PC-3 (cell line): ENCODE data around the gene TP53. TPM values are rescaled to one million over a fixed set of nuclear protein-coding genes. Genes with fewer than 3 reads are reported as not detected.

ENCODE experiments used
- ATAC-seq: fragments of 200-7000 bp; cut with Tn5 transposase; 2 replicates; pipeline ENCODE4 v1.9.1; 2020; ENCODE audit warnings: mild to moderate bottlenecking, moderate library complexity
- BruUV-seq: library from RNA; stranded (reverse); fragments of 400-500 nt; replicated peaks from 2 replicates; lab custom pipeline; 2021; lab: Mats Ljungman, UMichigan
- CTCF ChIA-PET: fragments of 300-600 bp; sonication (Branson Sonifier 250); formaldehyde crosslinking; loops from one replicate; lab custom pipeline; 2022; ENCODE audit warnings: antibody characterized with exemption; lab: Charles Lee
- POLR2A ChIA-PET: fragments of 300-600 bp; sonication (Branson Sonifier 250); formaldehyde crosslinking; loops from one replicate; lab custom pipeline; 2022; ENCODE audit warnings: antibody characterized with exemption; ENCODE audit not compliant: unreplicated experiment; lab: Charles Lee
- DNase-seq: peaks from one replicate; pipeline ENCODE4 v3.0.0-alpha.2; 2015
- H2AFZ ChIP-seq: fragments of 300-600 bp; sonication (generic); 2 replicates; pipeline ENCODE4 v1.6.0; 2016; ENCODE audit warnings: antibody characterized with exemption, low read length
- H3F3A ChIP-seq: fragments of 300-600 bp; sonication (generic); one replicate; pipeline ENCODE4 v1.6.0; 2017; ENCODE audit warnings: antibody characterized with exemption, low read length, control low read depth, mild to moderate bottlenecking; ENCODE audit not compliant: unreplicated experiment
- H3K27ac ChIP-seq: fragments of 300-600 bp; sonication (generic); 2 replicates; pipeline ENCODE4 v1.5.1; 2016; ENCODE audit warnings: mild to moderate bottlenecking, low read length
- H3K27me3 ChIP-seq: fragments of 300-600 bp; sonication (generic); 2 replicates; pipeline ENCODE4 v1.6.1; 2016; ENCODE audit warnings: low read length, mixed read lengths
- H3K36me3 ChIP-seq: fragments of 300-600 bp; sonication (generic); 2 replicates; pipeline ENCODE4 v1.6.1; 2016; ENCODE audit warnings: low read depth, mixed run types, low read length, mixed read lengths
- H3K4me1 ChIP-seq: fragments of 300-600 bp; sonication (generic); 2 replicates; pipeline ENCODE4 v1.5.1; 2016; ENCODE audit warnings: low read length; ENCODE audit not compliant: insufficient read depth
- H3K4me2 ChIP-seq: fragments of 300-600 bp; sonication (generic); 2 replicates; pipeline ENCODE4 v1.6.0; 2016; ENCODE audit warnings: low read length
- H3K4me3 ChIP-seq: fragments of 300-600 bp; sonication (generic); 2 replicates; pipeline ENCODE4 v1.5.1; 2016; ENCODE audit warnings: mild to moderate bottlenecking, low read length, mixed read lengths
- H3K79me2 ChIP-seq: fragments of 300-600 bp; sonication (generic); 2 replicates; pipeline ENCODE4 v1.6.1; 2017; ENCODE audit warnings: low read length, mixed read lengths
- H3K9ac ChIP-seq: fragments of 300-600 bp; sonication (generic); 2 replicates; pipeline ENCODE4 v1.6.0; 2016; ENCODE audit warnings: mild to moderate bottlenecking, low read length
- H3K9me2 ChIP-seq: fragments of 300-600 bp; sonication (generic); replicated peaks from 2 replicates; pipeline ENCODE4 v1.6.1; 2016; ENCODE audit warnings: mixed run types, low read length, mixed read lengths
- H3K9me3 ChIP-seq: fragments of 300-600 bp; sonication (generic); 2 replicates; pipeline ENCODE4 v1.6.1; 2016; ENCODE audit warnings: low read length, mixed read lengths
- H4K20me1 ChIP-seq: fragments of 300-600 bp; sonication (generic); 2 replicates; pipeline ENCODE4 v1.6.1; 2016; ENCODE audit warnings: low read length, mixed read lengths
- EZH2 ChIP-seq: fragments of 300-600 bp; sonication (generic); IDR thresholded peaks from one replicate; pipeline ENCODE4 v1.6.1; 2017; ENCODE audit warnings: antibody characterized with exemption, mild to moderate bottlenecking, low read length; ENCODE audit not compliant: unreplicated experiment
- EZH2phosphoT487 ChIP-seq: fragments of 300-600 bp; sonication (generic); IDR thresholded peaks from 2 replicates; pipeline ENCODE4 v1.6.1; 2018; ENCODE audit warnings: mild to moderate bottlenecking, antibody characterized with exemption, low read length, borderline replicate concordance
- intact Hi-C: fragments of 100-400 bp; cut with micrococcal nuclease; formaldehyde crosslinking; loops from 2 replicates; pipeline ENCODE4 v1.9.0; 2023
- total RNA-seq: library from RNA; depleted of rRNA; stranded (reverse); fragments of >200 nt; gene quantifications from 2 replicates; pipeline ENCODE4 v1.2.3, GENCODE V29; 2014
- TF ChIP-seq, protein P1 (sequence below): fragments of 300-600 bp; sonication (generic); conservative IDR thresholded peaks from 2 replicates; pipeline ENCODE4 v1.5.1; 2017; ENCODE audit warnings: antibody characterized with exemption, low read depth, mild to moderate bottlenecking, low read length

Gene TP53
- total RNA-seq, 1 experiment from 2014 or later = 3.4 TPM

DNA sequence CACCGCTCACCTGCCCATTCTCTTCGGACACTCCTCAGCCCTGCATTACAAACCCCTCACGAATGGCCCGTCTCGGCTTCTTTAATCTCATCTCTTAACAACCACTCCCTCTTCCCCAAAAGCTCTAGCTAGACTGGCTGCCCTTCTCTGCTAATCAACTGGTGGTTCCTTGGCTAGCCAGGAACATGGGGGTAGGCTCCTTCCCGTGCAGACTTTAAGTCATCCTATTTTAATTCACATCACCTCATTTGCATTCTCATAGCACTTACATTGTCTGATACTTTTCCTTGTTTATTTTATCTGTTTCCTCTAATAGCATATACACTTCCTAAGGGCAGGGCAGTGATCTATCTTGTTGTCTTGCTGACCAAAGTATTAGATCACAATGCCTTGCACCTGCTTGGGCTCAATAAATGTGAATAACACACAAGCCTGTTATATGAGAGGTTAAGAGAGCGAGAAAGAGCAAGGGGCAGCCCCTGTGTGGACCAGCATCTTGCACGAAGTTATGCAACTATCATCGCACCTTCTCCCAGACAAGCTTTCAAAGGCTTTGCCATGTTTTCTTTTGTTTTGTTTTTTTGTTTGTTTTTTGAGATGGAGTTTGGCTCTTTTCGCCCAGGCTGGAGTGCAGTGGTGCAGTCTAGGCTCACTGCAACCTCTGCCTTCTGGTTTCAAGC lies 9.8 kb downstream of the TP53 start:
- H3K27ac ChIP-seq = no peak overlapping the region
- intact Hi-C loops = no loop called here
- H3K9ac ChIP-seq = no peak overlapping the region
- H3K4me3 ChIP-seq = no peak overlapping the region
- H3K27me3 ChIP-seq = no peaks in the 10 kb centered on the region
- H3K4me1 ChIP-seq = no peaks in the 10 kb centered on the region
- H3K9me2 ChIP-seq = no peaks in the 10 kb centered on the region
- CTCF ChIA-PET = no interaction called here
- H4K20me1 ChIP-seq = no peaks in the 10 kb centered on the region
- no peaks in the 10 kb centered on the region for H3F3A ChIP-seq
- H3K4me2 ChIP-seq = no peak overlapping the region
- peaks cover 3% of the 10 kb centered on the region for H3K79me2 ChIP-seq
- H3K9me3 ChIP-seq = no peaks in the 10 kb centered on the region
- BruUV-seq = no TSS peak
- POLR2A ChIA-PET = no interaction called here
- H3K36me3 ChIP-seq = peaks cover 12% of the 10 kb centered on the region
- no peak overlapping the region for H2AFZ ChIP-seq
- no peak for TF ChIP-seq EZH2phosphoT487
- TF ChIP-seq EZH2 = no peak
- TF ChIP-seq, protein P1, sequence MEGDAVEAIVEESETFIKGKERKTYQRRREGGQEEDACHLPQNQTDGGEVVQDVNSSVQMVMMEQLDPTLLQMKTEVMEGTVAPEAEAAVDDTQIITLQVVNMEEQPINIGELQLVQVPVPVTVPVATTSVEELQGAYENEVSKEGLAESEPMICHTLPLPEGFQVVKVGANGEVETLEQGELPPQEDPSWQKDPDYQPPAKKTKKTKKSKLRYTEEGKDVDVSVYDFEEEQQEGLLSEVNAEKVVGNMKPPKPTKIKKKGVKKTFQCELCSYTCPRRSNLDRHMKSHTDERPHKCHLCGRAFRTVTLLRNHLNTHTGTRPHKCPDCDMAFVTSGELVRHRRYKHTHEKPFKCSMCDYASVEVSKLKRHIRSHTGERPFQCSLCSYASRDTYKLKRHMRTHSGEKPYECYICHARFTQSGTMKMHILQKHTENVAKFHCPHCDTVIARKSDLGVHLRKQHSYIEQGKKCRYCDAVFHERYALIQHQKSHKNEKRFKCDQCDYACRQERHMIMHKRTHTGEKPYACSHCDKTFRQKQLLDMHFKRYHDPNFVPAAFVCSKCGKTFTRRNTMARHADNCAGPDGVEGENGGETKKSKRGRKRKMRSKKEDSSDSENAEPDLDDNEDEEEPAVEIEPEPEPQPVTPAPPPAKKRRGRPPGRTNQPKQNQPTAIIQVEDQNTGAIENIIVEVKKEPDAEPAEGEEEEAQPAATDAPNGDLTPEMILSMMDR = no peak
- no peak for DNase-seq
- ATAC-seq = no peak

DNA sequence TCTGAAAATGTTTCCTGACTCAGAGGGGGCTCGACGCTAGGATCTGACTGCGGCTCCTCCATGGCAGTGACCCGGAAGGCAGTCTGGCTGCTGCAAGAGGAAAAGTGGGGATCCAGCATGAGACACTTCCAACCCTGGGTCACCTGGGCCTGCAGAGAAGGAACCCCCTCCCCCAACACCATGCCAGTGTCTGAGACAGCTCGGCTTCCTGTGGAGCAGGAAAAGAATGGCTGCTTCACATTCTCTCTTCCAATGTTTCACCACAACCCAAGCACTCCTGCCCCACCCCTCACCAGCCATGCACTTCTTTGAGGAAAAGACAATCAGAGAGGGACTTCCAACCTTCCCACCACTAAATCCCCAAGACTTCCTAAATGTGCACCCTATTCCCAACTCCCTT lies 10.8 kb downstream of the TP53 start:
- Histone ChIP-seq H3K4me2 (no peak overlapping the region), H2AFZ (no peak overlapping the region), H3K36me3 (peaks cover 12% of the 10 kb centered on the region), H3F3A (no peaks in the 10 kb centered on the region), H3K9me2 (no peaks in the 10 kb centered on the region), H4K20me1 (no peaks in the 10 kb centered on the region), H3K9me3 (no peaks in the 10 kb centered on the region), H3K9ac (no peak overlapping the region), H3K4me1 (no peaks in the 10 kb centered on the region), H3K79me2 (no peaks in the 10 kb centered on the region), H3K27me3 (no peaks in the 10 kb centered on the region), H3K4me3 (no peak overlapping the region), H3K27ac (no peak overlapping the region)
- intact Hi-C loops = no loop called here
- ATAC-seq = no peak
- ChIA-PET CTCF (no interaction called here), POLR2A (no interaction called here)
- no peak for DNase-seq
- no peak for TF ChIP-seq EZH2phosphoT487
- TF ChIP-seq, protein P1 = no peak
- no TSS peak for BruUV-seq

DNA sequence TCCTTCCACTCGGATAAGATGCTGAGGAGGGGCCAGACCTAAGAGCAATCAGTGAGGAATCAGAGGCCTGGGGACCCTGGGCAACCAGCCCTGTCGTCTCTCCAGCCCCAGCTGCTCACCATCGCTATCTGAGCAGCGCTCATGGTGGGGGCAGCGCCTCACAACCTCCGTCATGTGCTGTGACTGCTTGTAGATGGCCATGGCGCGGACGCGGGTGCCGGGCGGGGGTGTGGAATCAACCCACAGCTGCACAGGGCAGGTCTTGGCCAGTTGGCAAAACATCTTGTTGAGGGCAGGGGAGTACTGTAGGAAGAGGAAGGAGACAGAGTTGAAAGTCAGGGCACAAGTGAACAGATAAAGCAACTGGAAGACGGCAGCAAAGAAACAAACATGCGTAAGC lies 12.4 kb downstream of the TP53 start:
- H3K4me2 ChIP-seq = no peak overlapping the region
- intact Hi-C loops = no loop called here
- ChIA-PET CTCF (no interaction called here), POLR2A (no interaction called here)
- no peak overlapping the region for H3K4me3 ChIP-seq
- H3K79me2 ChIP-seq = no peaks in the 10 kb centered on the region
- DNase-seq = no peak
- peaks cover 12% of the 10 kb centered on the region for H3K36me3 ChIP-seq
- no peak overlapping the region for H2AFZ ChIP-seq
- no peaks in the 10 kb centered on the region for H3K9me3 ChIP-seq
- no peaks in the 10 kb centered on the region for H3F3A ChIP-seq
- no peak overlapping the region for H3K27ac ChIP-seq
- H3K9ac ChIP-seq = no peak overlapping the region
- no peaks in the 10 kb centered on the region for H3K4me1 ChIP-seq
- no peak for ATAC-seq
- TF ChIP-seq EZH2phosphoT487 = no peak
- TF ChIP-seq, protein P1 = no peak
- no peak for TF ChIP-seq EZH2
- no peaks in the 10 kb centered on the region for H3K27me3 ChIP-seq
- no TSS peak for BruUV-seq
- H3K9me2 ChIP-seq = no peaks in the 10 kb centered on the region
- no peaks in the 10 kb centered on the region for H4K20me1 ChIP-seq
